HepG2 (cell line): ENCODE data around the gene POLR1C. TPM values are rescaled to one million over a fixed set of nuclear protein-coding genes. Genes with fewer than 3 reads are reported as not detected.

Experiments used
- BRF2 ChIP-seq: sonication (generic); formaldehyde crosslinking; IDR thresholded peaks from 2 replicates; pipeline ENCODE4 v1.8.1; 2022; ENCODE audit warnings: mild to moderate bottlenecking, missing genetic modification reagents
- FOXO4 ChIP-seq: sonication (generic); formaldehyde crosslinking; conservative IDR thresholded peaks from 2 replicates; pipeline ENCODE4 v1.8.1; 2023; ENCODE audit warnings: missing genetic modification reagents
- GTF2F1 ChIP-seq: fragments of 150-350 bp; IDR thresholded peaks from 2 replicates; pipeline ENCODE4 v1.6.1; 2014; ENCODE audit warnings: low read length
- JUNB ChIP-seq: sonication (generic); formaldehyde crosslinking; IDR thresholded peaks from 2 replicates; pipeline ENCODE4 v1.8.0; 2022; ENCODE audit warnings: missing genetic modification reagents, mild to moderate bottlenecking, borderline replicate concordance
- KDM5B ChIP-seq: sonication (generic); formaldehyde crosslinking; IDR thresholded peaks from 2 replicates; pipeline ENCODE4 v1.4.0; 2020; ENCODE audit warnings: missing genetic modification reagents, mild to moderate bottlenecking, borderline replicate concordance
- MED1 ChIP-seq: sonication (generic); formaldehyde crosslinking; IDR thresholded peaks from 2 replicates; pipeline ENCODE4 v1.4.0; 2020; ENCODE audit warnings: missing genetic modification reagents
- MIXL1 ChIP-seq: IDR thresholded peaks from 2 replicates; pipeline ENCODE4 v1.6.1; 2016
- PRDM4 ChIP-seq: sonication (generic); formaldehyde crosslinking; IDR thresholded peaks from 2 replicates; pipeline ENCODE4 v1.9.0; 2021; ENCODE audit warnings: missing genetic modification reagents, borderline replicate concordance
- REPIN1 ChIP-seq: sonication (generic); formaldehyde crosslinking; IDR thresholded peaks from 2 replicates; pipeline ENCODE4 v1.8.0; 2022; ENCODE audit warnings: missing genetic modification reagents, low read depth, mild to moderate bottlenecking, borderline replicate concordance
- SIN3B ChIP-seq: fragments of 150-350 bp; IDR thresholded peaks from 2 replicates; pipeline ENCODE4 v1.6.1; 2014; ENCODE audit warnings: low read length
- SNAI1 ChIP-seq: sonication (generic); formaldehyde crosslinking; IDR thresholded peaks from 2 replicates; pipeline ENCODE4 v1.5.0; 2020; ENCODE audit warnings: mild to moderate bottlenecking, missing genetic modification reagents, borderline replicate concordance
- WIZ ChIP-seq: sonication (generic); formaldehyde crosslinking; IDR thresholded peaks from 2 replicates; pipeline ENCODE4 v1.5.1; 2020; ENCODE audit warnings: mild to moderate bottlenecking, missing genetic modification reagents
- ZBTB21 ChIP-seq: sonication (generic); formaldehyde crosslinking; IDR thresholded peaks from 2 replicates; pipeline ENCODE4 v1.4.0; 2020; ENCODE audit warnings: missing genetic modification reagents
- ZNF136 ChIP-seq: sonication (generic); formaldehyde crosslinking; IDR thresholded peaks from 2 replicates; pipeline ENCODE4 v1.8.1; 2022; ENCODE audit warnings: low read depth, mild to moderate bottlenecking, moderate library complexity, missing genetic modification reagents
- ZNF24 ChIP-seq: fragments of 450-650 bp; IDR thresholded peaks from 2 replicates; pipeline ENCODE4 v1.6.1; 2017; ENCODE audit warnings: antibody characterized with exemption, mild to moderate bottlenecking
- ZNF296 ChIP-seq: sonication (generic); formaldehyde crosslinking; conservative IDR thresholded peaks from 2 replicates; pipeline ENCODE4 v1.5.0; 2020; ENCODE audit warnings: mild to moderate bottlenecking, missing genetic modification reagents
- ZNF44 ChIP-seq: sonication (generic); formaldehyde crosslinking; IDR thresholded peaks from 2 replicates; pipeline ENCODE4 v1.5.1; 2020; ENCODE audit warnings: mild to moderate bottlenecking, missing genetic modification reagents
- ZNF460 ChIP-seq: sonication (generic); formaldehyde crosslinking; IDR thresholded peaks from 2 replicates; pipeline ENCODE4 v1.5.1; 2020; ENCODE audit warnings: missing genetic modification reagents, mild to moderate bottlenecking, borderline replicate concordance
- ZNF496 ChIP-seq: sonication (generic); formaldehyde crosslinking; IDR thresholded peaks from 2 replicates; pipeline ENCODE4 v1.8.1; 2023; ENCODE audit warnings: mild to moderate bottlenecking, moderate library complexity, missing genetic modification reagents; ENCODE audit not compliant: insufficient replicate concordance
- ZNF512 ChIP-seq: sonication (generic); formaldehyde crosslinking; IDR thresholded peaks from 2 replicates; pipeline ENCODE4 v1.4.0; 2020; ENCODE audit warnings: mild to moderate bottlenecking, missing genetic modification reagents
- ZNF567 ChIP-seq: sonication (generic); formaldehyde crosslinking; IDR thresholded peaks from 2 replicates; pipeline ENCODE4 v1.8.1; 2023; ENCODE audit warnings: mild to moderate bottlenecking, missing genetic modification reagents, borderline replicate concordance
- ZNF615 ChIP-seq: sonication (generic); formaldehyde crosslinking; IDR thresholded peaks from 2 replicates; pipeline ENCODE4 v1.5.0; 2020; ENCODE audit warnings: mild to moderate bottlenecking, missing genetic modification reagents, borderline replicate concordance
- ZNF768 ChIP-seq: sonication (generic); formaldehyde crosslinking; IDR thresholded peaks from 2 replicates; pipeline ENCODE4 v1.4.0; 2020; ENCODE audit warnings: missing genetic modification reagents
- polyA plus RNA-seq, 8 experiments: library from polyadenylated mRNA; depleted of rRNA in 3 of 8; stranded (reverse) in 7 of 8; unstranded in 1 of 8; fragments of >200 nt; fragmentation: Illumina TruSeq in 4 of 8; extraction: Trizol in 4 of 8; gene quantifications; 2 replicates each; pipeline versions ENCODE4 v1.2.1 to v1.2.3, GENCODE V29; 2011 to 2016; ENCODE audit warnings: low read depth in 4 of 8, missing spikeins in 1 of 8, mixed read lengths in 1 of 8; ENCODE audit not compliant: insufficient read depth in 1 of 8
- total RNA-seq, 5 experiments: library from RNA; depleted of rRNA; stranded (reverse); fragments of >200 nt; fragmentation: Illumina TruSeq; extraction: Trizol; gene quantifications; 2 replicates each; pipeline ENCODE4 v1.2.3, GENCODE V29; 2016; ENCODE audit warnings: low read depth in 1 of 5

POLR1C gene
- total and polyA plus RNA-seq, 2 of the 13 experiments (the other 11 are each of a cell fraction or from before 2014, with no cell fraction given), result 62.6 to 72.2 TPM

GRCh38 chr6:43509984-43510826 lies 6.7 kb upstream of the POLR1C start, which contains the start of gene LRRC73 (continued):
- TF ChIP-seq ZNF296 (no peak), MIXL1 (CRISPR knock-in tag) (no peak), KDM5B (CRISPR knock-in tag) (0 out of 2 replicates have a peak, but pooled peaks have one; percentile 64), SIN3B (no peak), ZNF615 (CRISPR knock-in tag) (no peak), REPIN1 (0 out of 2 replicates have a peak, but pooled peaks have one; percentile 52), SNAI1 (CRISPR knock-in tag) (no peak), ZNF136 (CRISPR knock-in tag) (no peak; the same call in 1 of the 2 replicates), JUNB (CRISPR knock-in tag) (no peak), ZNF24 (no peak), MED1 (no peak; the same call in 1 of the 2 replicates), ZNF512 (no peak), ZNF44 (CRISPR knock-in tag) (0 out of 2 replicates have a peak, but pooled peaks have one; percentile 69), BRF2 (CRISPR knock-in tag) (0 out of 2 replicates have a peak, but pooled peaks have one; percentile 45), GTF2F1 (no peak), PRDM4 (CRISPR knock-in tag) (no peak), ZNF567 (CRISPR knock-in tag) (peak; percentile 91; the same call in 1 of the 2 replicates), ZNF768 (CRISPR knock-in tag) (peak; percentile 10; the same call in 1 of the 2 replicates), FOXO4 (no peak), ZBTB21 (no peak), ZNF496 (no peak), ZNF460 (CRISPR knock-in tag) (no peak), WIZ (CRISPR knock-in tag) (no peak)
